ENCODE data around the gene TMEM269.
"Not testable (repeated sequence)": the region's sequence is repeated elsewhere in the genome, so short reads cannot be mapped to it uniquely, and the experiment has no call there.

The TMEM269 gene

GRCh38 chr1:42774928-42775526 lies 9.8 kb upstream of the TMEM269 start:
- no peak for DNase-seq (ENCODE audit: low read depth in 3 of 3)

- DNase-seq (ENCODE audit: low read depth in 3 of 3) = no peak
Observed at GRCh38 chr1:42776502-42776901, 8.3 kb upstream of the TMEM269 start.

- DNase-seq (ENCODE audit: low read depth in 3 of 3) = no peak
Observed at GRCh38 chr1:42777852-42778251, 6.9 kb upstream of the TMEM269 start.

GRCh38 chr1:42779725-42780124 lies 5.1 kb upstream of the TMEM269 start:
- no peak for DNase-seq (ENCODE audit: low read depth in 3 of 3)

- DNase-seq (ENCODE audit: low read depth in 3 of 3) = no peak
Observed at GRCh38 chr1:42780176-42780575, 4.6 kb upstream of the TMEM269 start.

- no peak for DNase-seq (ENCODE audit: low read depth in 3 of 3)
Observed at GRCh38 chr1:42783092-42783491, 1.7 kb upstream of the TMEM269 start.

- DNase-seq (ENCODE audit: low read depth in 3 of 3) = no peak
Observed at GRCh38 chr1:42784547-42784945, 245 bp upstream of the TMEM269 start.

- DNase-seq (ENCODE audit: low read depth in 3 of 3) = no peak
Observed at GRCh38 chr1:42786097-42786496, 1.3 kb downstream of the TMEM269 start.

- DNase-seq (ENCODE audit: low read depth in 3 of 3) = no peak
Observed at GRCh38 chr1:42788021-42788420, 3.2 kb downstream of the TMEM269 start.

GRCh38 chr1:42793824-42794223 lies 9.0 kb downstream of the TMEM269 start:
- no peak for DNase-seq (ENCODE audit: low read depth in 3 of 3)

GRCh38 chr1:42797414-42797813 lies 12.6 kb downstream of the TMEM269 start:
- no peak for DNase-seq (ENCODE audit: low read depth in 3 of 3)

GRCh38 chr1:42797979-42798378 lies 13.2 kb downstream of the TMEM269 start:
- no peak for DNase-seq (ENCODE audit: low read depth in 3 of 3)

GRCh38 chr1:42801832-42802473 lies 17.2 kb downstream of the TMEM269 start:
- DNase-seq (ENCODE audit: low read depth in 3 of 3) = no peak

GRCh38 chr1:42806171-42806570 lies 21.4 kb downstream of the TMEM269 start:
- DNase-seq (ENCODE audit: low read depth in 3 of 3) = no peak

GRCh38 chr1:42806593-42806992 lies 21.8 kb downstream of the TMEM269 start:
- no peak for DNase-seq (ENCODE audit: low read depth in 3 of 3)

- no peak for DNase-seq (ENCODE audit: low read depth in 3 of 3)
Observed at GRCh38 chr1:42807056-42807668, 22.4 kb downstream of the TMEM269 start.

GRCh38 chr1:42814815-42815214 lies 30.0 kb downstream of the TMEM269 start:
- DNase-seq (ENCODE audit: low read depth in 3 of 3) = not testable (repeated sequence)

GRCh38 chr1:42815941-42816584 lies 31.3 kb downstream of the TMEM269 start:
- no peak for DNase-seq (ENCODE audit: low read depth in 3 of 3)

GRCh38 chr1:42816585-42817439 lies 32.0 kb downstream of the TMEM269 start, which contains the start of the genes ERMAP and SVBP:
TSS of gene ERMAP (plus strand) at chr1:42817122. CDS start at chr1:42830449, 13,327 bp downstream.
TSS of gene SVBP (minus strand) at chr1:42817397. CDS start at chr1:42816544, 853 bp downstream.
- DNase-seq (ENCODE audit: low read depth in 3 of 3) = peak; percentile 85 to 93 (median 92)

GRCh38 chr1:42817440-42817767 lies 32.6 kb downstream of the TMEM269 start:
- DNase-seq (ENCODE audit: low read depth in 3 of 3) = no peak

- DNase-seq (ENCODE audit: low read depth in 3 of 3) = no peak
Observed at GRCh38 chr1:42817976-42818375, 33.2 kb downstream of the TMEM269 start.

GRCh38 chr1:42820813-42821212 lies 36.0 kb downstream of the TMEM269 start:
- DNase-seq (ENCODE audit: low read depth in 3 of 3) = no peak
